HFF-Myc (cell line): Measurements from ENCODE around the gene TMEM217.

ENCODE experiments used
- DNase-seq: peaks from one replicate; pipeline ENCODE4 v3.0.0-alpha.2; 2011; ENCODE audit warnings: low read depth; ENCODE audit errors: extremely low read depth
- H3K4me3 ChIP-seq: replicated peaks from 2 replicates; pipeline ENCODE4 v1.5.1; 2011; ENCODE audit warnings: low read depth, mild to moderate bottlenecking, control low read depth, low read length
- CTCF ChIP-seq: IDR thresholded peaks from 2 replicates; pipeline ENCODE4 v1.5.1; 2012; ENCODE audit warnings: mild to moderate bottlenecking, low read depth, low read length, control low read depth; ENCODE audit errors: missing control alignments

The TMEM217 gene

GRCh38 chr6:37241131-37241530, 16.8 kb downstream of the TMEM217 start:
- H3K4me3 ChIP-seq: no peak overlapping the region
- no peak for TF ChIP-seq CTCF
- no peak for DNase-seq

- H3K4me3 ChIP-seq: no peak overlapping the region
- no peak for TF ChIP-seq CTCF
- DNase-seq: peak; percentile 97
Observed at GRCh38 chr6:37239950-37240713, 17.8 kb downstream of the TMEM217 start.

GRCh38 chr6:37239526-37239925, 18.4 kb downstream of the TMEM217 start:
- H3K4me3 ChIP-seq: no peak overlapping the region
- DNase-seq: no peak
- TF ChIP-seq CTCF: no peak

- DNase-seq: no peak
- H3K4me3 ChIP-seq: no peak overlapping the region
- TF ChIP-seq CTCF: no peak
Observed at GRCh38 chr6:37238381-37238780, 19.6 kb downstream of the TMEM217 start.

GRCh38 chr6:37237789-37238188, 20.2 kb downstream of the TMEM217 start:
- no peak for DNase-seq
- TF ChIP-seq CTCF: no peak
- H3K4me3 ChIP-seq: no peak overlapping the region

GRCh38 chr6:37236921-37237320, 21.0 kb downstream of the TMEM217 start:
- H3K4me3 ChIP-seq: no peak overlapping the region
- TF ChIP-seq CTCF: no peak
- DNase-seq: no peak

GRCh38 chr6:37233541-37233940, 24.4 kb downstream of the TMEM217 start:
- TF ChIP-seq CTCF: no peak
- no peak overlapping the region for H3K4me3 ChIP-seq
- DNase-seq: no peak
